Measurements from ENCODE around the gene ABLIM2. TPM values are rescaled to one million over a fixed set of nuclear protein-coding genes. Genes with fewer than 3 reads are reported as not detected.

Gene ABLIM2
- total and polyA plus RNA-seq, 2 of the 4 experiments (the other 2 are of a cell fraction) = under 0.01 to 0.10 TPM

DNA sequence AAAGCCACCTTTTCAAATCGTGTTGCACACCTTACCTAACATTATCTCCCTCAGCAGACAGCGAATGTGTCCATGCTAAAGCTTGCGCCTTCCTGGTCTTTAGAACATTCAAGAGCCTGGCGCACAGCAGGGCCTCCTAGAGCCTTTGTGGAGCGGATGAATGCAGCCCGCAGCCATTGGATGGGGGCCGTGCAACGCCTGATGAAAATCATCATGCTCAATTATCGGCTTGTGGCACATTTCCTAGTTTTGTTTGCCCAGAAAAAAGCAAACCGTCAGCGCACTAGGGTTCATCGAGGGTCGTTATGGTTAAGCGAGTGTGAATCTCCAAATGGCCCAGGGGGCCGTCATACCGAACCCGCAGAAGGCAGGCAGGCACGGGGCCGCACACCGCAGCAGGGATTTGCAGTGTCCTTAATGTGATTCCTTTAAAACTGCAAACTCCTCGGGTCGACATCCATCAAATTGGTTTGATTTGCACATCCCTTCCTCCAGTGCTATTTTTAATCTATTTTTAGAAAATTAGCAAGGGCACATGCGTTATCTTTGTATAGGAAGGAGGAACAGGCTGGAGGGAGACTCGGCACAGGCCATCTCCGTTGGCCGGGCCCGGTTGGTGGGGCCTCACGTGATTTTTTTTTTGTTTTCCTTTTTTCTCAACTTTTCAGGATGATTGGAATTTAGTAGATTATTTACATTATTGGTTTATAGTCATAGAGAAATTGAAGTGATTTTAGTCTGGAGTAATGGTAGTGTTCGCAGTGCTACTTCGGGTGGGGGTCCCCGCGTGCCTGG lies 53.1 kb downstream of the ABLIM2 start:
- DNase-seq = no peak
- in situ Hi-C loops (cut with MboI; ENCODE audit: low sequenced_read_pairs) = no loop called here
- H4K8ac ChIP-seq (ENCODE audit: low read depth in 2 of 2, low read length in 2 of 2) = no peak overlapping the region
- H3K9ac ChIP-seq (ENCODE audit: low read depth, low read length) = no peak overlapping the region
- H3K4me1 ChIP-seq (ENCODE audit: control insufficient read depth, insufficient read depth, low read length) = no peaks in the 10 kb centered on the region
- no peak overlapping the region for H4K91ac ChIP-seq (ENCODE audit: insufficient read depth, low read depth, low read length)
- TF ChIP-seq MAFK (IDR thresholded peaks at IDR 0.05; ENCODE audit: low read depth, low read length) = no peak
- no peak for TF ChIP-seq CEBPB (IDR thresholded peaks at IDR 0.05; ENCODE audit: low read depth, low read length)
- no peak for TF ChIP-seq RFX5 (IDR thresholded peaks at IDR 0.05; ENCODE audit: low read depth, low read length)
- no peak for TF ChIP-seq RCOR1 (IDR thresholded peaks at IDR 0.05; ENCODE audit: insufficient replicate concordance, low read length)
- TF ChIP-seq, protein P1, sequence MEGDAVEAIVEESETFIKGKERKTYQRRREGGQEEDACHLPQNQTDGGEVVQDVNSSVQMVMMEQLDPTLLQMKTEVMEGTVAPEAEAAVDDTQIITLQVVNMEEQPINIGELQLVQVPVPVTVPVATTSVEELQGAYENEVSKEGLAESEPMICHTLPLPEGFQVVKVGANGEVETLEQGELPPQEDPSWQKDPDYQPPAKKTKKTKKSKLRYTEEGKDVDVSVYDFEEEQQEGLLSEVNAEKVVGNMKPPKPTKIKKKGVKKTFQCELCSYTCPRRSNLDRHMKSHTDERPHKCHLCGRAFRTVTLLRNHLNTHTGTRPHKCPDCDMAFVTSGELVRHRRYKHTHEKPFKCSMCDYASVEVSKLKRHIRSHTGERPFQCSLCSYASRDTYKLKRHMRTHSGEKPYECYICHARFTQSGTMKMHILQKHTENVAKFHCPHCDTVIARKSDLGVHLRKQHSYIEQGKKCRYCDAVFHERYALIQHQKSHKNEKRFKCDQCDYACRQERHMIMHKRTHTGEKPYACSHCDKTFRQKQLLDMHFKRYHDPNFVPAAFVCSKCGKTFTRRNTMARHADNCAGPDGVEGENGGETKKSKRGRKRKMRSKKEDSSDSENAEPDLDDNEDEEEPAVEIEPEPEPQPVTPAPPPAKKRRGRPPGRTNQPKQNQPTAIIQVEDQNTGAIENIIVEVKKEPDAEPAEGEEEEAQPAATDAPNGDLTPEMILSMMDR (conservative IDR thresholded peaks at IDR 0.05; ENCODE audit: low read depth, low read length) = no peak
- no peak for TF ChIP-seq BHLHE40 (IDR thresholded peaks at IDR 0.05; ENCODE audit: low read depth, low read length)
- TF ChIP-seq, protein P2, sequence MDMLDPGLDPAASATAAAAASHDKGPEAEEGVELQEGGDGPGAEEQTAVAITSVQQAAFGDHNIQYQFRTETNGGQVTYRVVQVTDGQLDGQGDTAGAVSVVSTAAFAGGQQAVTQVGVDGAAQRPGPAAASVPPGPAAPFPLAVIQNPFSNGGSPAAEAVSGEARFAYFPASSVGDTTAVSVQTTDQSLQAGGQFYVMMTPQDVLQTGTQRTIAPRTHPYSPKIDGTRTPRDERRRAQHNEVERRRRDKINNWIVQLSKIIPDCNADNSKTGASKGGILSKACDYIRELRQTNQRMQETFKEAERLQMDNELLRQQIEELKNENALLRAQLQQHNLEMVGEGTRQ (IDR thresholded peaks at IDR 0.05; ENCODE audit: low read depth, low read length) = no peak
- TF ChIP-seq CHD1 (IDR thresholded peaks at IDR 0.05; ENCODE audit: low read depth, low read length) = no peak
- TF ChIP-seq NFE2L2 (IDR thresholded peaks at IDR 0.05; ENCODE audit: low read depth, low read length) = no peak
- no peak for TF ChIP-seq FOS (IDR thresholded peaks at IDR 0.05; ENCODE audit: low read depth, low read length)
- dilution Hi-C loops (cut with HindIII; ENCODE audit: low sequenced_read_pairs, unreplicated experiment) = no loop called here
- no peak overlapping the region for H3K14ac ChIP-seq (replicated peaks; ENCODE audit: low read depth, low read length)
- H3K4me2 ChIP-seq (ENCODE audit: low read depth, low read length) = no peak overlapping the region
- H4K5ac ChIP-seq (ENCODE audit: low read depth, low read length) = no peak overlapping the region
- no peak overlapping the region for H2BK20ac ChIP-seq (ENCODE audit: low read depth, low read length)
- peaks cover 8% of the 10 kb centered on the region for H3K9me3 ChIP-seq (ENCODE audit: control insufficient read depth, insufficient read depth, low read length)
- H2BK5ac ChIP-seq (ENCODE audit: low read depth, low read length, poor library complexity, severe bottlenecking) = no peak overlapping the region
- ChIA-PET POLR2A (ENCODE audit: unreplicated experiment) (no interaction called here), CTCF (no interaction called here)
- H3K4ac ChIP-seq (ENCODE audit: low read depth, low read length) = no peak overlapping the region
- no peaks in the 10 kb centered on the region for H4K20me1 ChIP-seq (ENCODE audit: insufficient read depth, low read length)
- no peak overlapping the region for H3K4me3 ChIP-seq (ENCODE audit: insufficient read depth, low read depth, low read length)
- BruUV-seq (replicated peaks) = no TSS peak
- no peak overlapping the region for H2AK5ac ChIP-seq (ENCODE audit: low read depth, low read length)
- peaks cover 77% of the 10 kb centered on the region for H3K27me3 ChIP-seq (ENCODE audit: control insufficient read depth, insufficient read depth, low read length)
- WGBS, 2 experiments (ENCODE audit: extremely low coverage in 2 of 2, insufficient read length in 1 of 2) = 68% methylated on average over 15 of the region's 32 CpGs; no CpG with 5 or more reads in 1 of the 2 experiments
- no peak overlapping the region for H2AFZ ChIP-seq (replicated peaks; ENCODE audit: low read length, poor library complexity)
- H3K9me1 ChIP-seq (ENCODE audit: insufficient read depth, low read length) = no peaks in the 10 kb centered on the region
- no peak overlapping the region for H3K18ac ChIP-seq (ENCODE audit: low read depth, low read length)
- no peak overlapping the region for H3K27ac ChIP-seq (ENCODE audit: insufficient read depth, low read length)
- H2BK15ac ChIP-seq (ENCODE audit: low read depth, low read length) = no peak overlapping the region
- H3K23ac ChIP-seq (ENCODE audit: low read depth, low read length) = no peak overlapping the region
- intact Hi-C loops (cut with micrococcal nuclease) = no loop called here
- no peak overlapping the region for H3K56ac ChIP-seq (ENCODE audit: extremely low read depth, insufficient read depth, low read length)
- no peak overlapping the region for H2AK9ac ChIP-seq (replicated peaks; ENCODE audit: low read depth, low read length, poor library complexity)
- no peak overlapping the region for H2BK120ac ChIP-seq (ENCODE audit: low read depth, low read length)
- no peaks in the 10 kb centered on the region for H3K79me1 ChIP-seq (ENCODE audit: low read depth in 1 of 2, low read length in 2 of 2)
- no peak for ATAC-seq (ENCODE audit: low read depth)
- no peaks in the 10 kb centered on the region for H3K36me3 ChIP-seq (ENCODE audit: control insufficient read depth, insufficient read depth, low read length)
